ENCODE data around the gene EFR3B.

Gene EFR3B

GRCh38 chr2:25178976-25179375 lies 137.1 kb downstream of the EFR3B start:
- DNase-seq (ENCODE audit: low read depth in 1 of 2, low spot score in 1 of 2): no peak

GRCh38 chr2:25184254-25184653 lies 142.4 kb downstream of the EFR3B start:
- no peak for DNase-seq (ENCODE audit: low read depth in 1 of 2, low spot score in 1 of 2)

GRCh38 chr2:25187729-25188350 lies 146.0 kb downstream of the EFR3B start:
- DNase-seq (ENCODE audit: low read depth in 1 of 2, low spot score in 1 of 2): no peak

GRCh38 chr2:25188405-25188804 lies 146.5 kb downstream of the EFR3B start:
- no peak for DNase-seq (ENCODE audit: low read depth in 1 of 2, low spot score in 1 of 2)

GRCh38 chr2:25190536-25190935 lies 148.7 kb downstream of the EFR3B start:
- no peak for DNase-seq (ENCODE audit: low read depth in 1 of 2, low spot score in 1 of 2)

GRCh38 chr2:25194576-25195122 lies 152.8 kb downstream of the EFR3B start:
- DNase-seq (ENCODE audit: low read depth in 1 of 2, low spot score in 1 of 2): no peak

GRCh38 chr2:25197336-25198208 lies 155.7 kb downstream of the EFR3B start:
- no peak for DNase-seq (ENCODE audit: low read depth in 1 of 2, low spot score in 1 of 2)

GRCh38 chr2:25198209-25198525 lies 156.3 kb downstream of the EFR3B start:
- DNase-seq (ENCODE audit: low read depth in 1 of 2, low spot score in 1 of 2): no peak

- DNase-seq (ENCODE audit: low read depth in 1 of 2, low spot score in 1 of 2): no peak
Observed at GRCh38 chr2:25198576-25198975, 156.7 kb downstream of the EFR3B start.

GRCh38 chr2:25201265-25201664 lies 159.4 kb downstream of the EFR3B start:
- DNase-seq (ENCODE audit: low read depth in 1 of 2, low spot score in 1 of 2): no peak

- no peak for DNase-seq (ENCODE audit: low read depth in 1 of 2, low spot score in 1 of 2)
Observed at GRCh38 chr2:25201794-25202193, 159.9 kb downstream of the EFR3B start.

- DNase-seq (ENCODE audit: low read depth in 1 of 2, low spot score in 1 of 2): no peak
Observed at GRCh38 chr2:25202275-25202674, 160.4 kb downstream of the EFR3B start.

GRCh38 chr2:25204190-25204838 lies 162.4 kb downstream of the EFR3B start:
- no peak for DNase-seq (ENCODE audit: low read depth in 1 of 2, low spot score in 1 of 2)

GRCh38 chr2:25207078-25207545 lies 165.2 kb downstream of the EFR3B start:
- no peak for DNase-seq (ENCODE audit: low read depth in 1 of 2, low spot score in 1 of 2)
